Mucosa of descending colon (tissue), 3 donors: ENCODE measurements around the gene TRIO. TPM values are rescaled to one million over a fixed set of nuclear protein-coding genes. Genes with fewer than 3 reads are reported as not detected.

Source experiments
- ATAC-seq: fragments of 200-7000 bp; cut with Tn5 transposase; one replicate; pipeline ENCODE4 v1.9.1; 2020; ENCODE audit warnings: mild to moderate bottlenecking, moderate library complexity
- DNase-seq, 3 donors: peaks; one replicate each; pipeline ENCODE4 v3.0.0-alpha.2; 2020
- H3K36me3 ChIP-seq: fragments of 200-600 bp; one replicate; pipeline ENCODE4 v1.8.0; 2021; ENCODE audit warnings: low read depth, mild to moderate bottlenecking
- H3K4me1 ChIP-seq: fragments of 200-600 bp; one replicate; pipeline ENCODE4 v1.8.0; 2021; ENCODE audit warnings: low read depth, mild to moderate bottlenecking
- H3K4me3 ChIP-seq: fragments of 200-600 bp; one replicate; pipeline ENCODE4 v1.8.0; 2021; ENCODE audit warnings: mild to moderate bottlenecking
- H3K9me3 ChIP-seq: fragments of 200-600 bp; one replicate; pipeline ENCODE4 v1.8.0; 2021; ENCODE audit warnings: mild to moderate bottlenecking
- CTCF ChIP-seq: fragments of 200-600 bp; IDR thresholded peaks from one replicate; pipeline ENCODE4 v1.8.0; 2022; ENCODE audit warnings: antibody characterized with exemption, mild to moderate bottlenecking
- intact Hi-C, 2 donors: fragments of 100-400 bp; cut with DNase I in 1 of 2; cut with micrococcal nuclease in 1 of 2; formaldehyde crosslinking; loops; one replicate each; pipeline versions ENCODE4 v1.11.0 to v1.11.1; 2022; cut with DNase I, micrococcal nuclease
- total RNA-seq, 3 donors: library from RNA; stranded (reverse); fragmentation: NEBNext Ultra II Directional in 2 of 3; extraction: Animal tissue kit (Norgen Biotek cat#: 25700) in 2 of 3; gene quantifications; one replicate each; pipeline versions ENCODE4 v1.2.1 to v1.2.4, GENCODE V29; 2021 to 2023
- donor health status: DM: no; HTN: no; CAD: no; lungs with moderate emphysema.
- donor health status: DM: no; HTN: no; CAD: no.
- donor health status: DM: no; HTN: yes; CAD: no.

Gene TRIO
- total RNA-seq, 3 donors from 2014 or later, result 164 to 231 (median 168) TPM

GRCh38 chr5:14197056-14197455 lies 53.9 kb downstream of the TRIO start:
- no peaks in the 10 kb centered on the region for H3K9me3 ChIP-seq
- H3K4me1 ChIP-seq, result peaks cover 6% of the 10 kb centered on the region
- H3K4me3 ChIP-seq, result no peak overlapping the region
- intact Hi-C loops, result no loop called here
- DNase-seq (no peak), ATAC-seq (no peak)
- no peaks in the 10 kb centered on the region for H3K36me3 ChIP-seq
- no peak for TF ChIP-seq CTCF

- intact Hi-C loops, result loop anchor here in 1 of 2 donors (10.0 kb wide), 1 partner anchor 55 kb away; the partner anchor contains the start of gene TRIO
- no peak overlapping the region for H3K4me3 ChIP-seq
- peaks cover 10% of the 10 kb centered on the region for H3K4me1 ChIP-seq
- DNase-seq (no peak), ATAC-seq (peak; percentile 15)
- H3K36me3 ChIP-seq, result no peaks in the 10 kb centered on the region
- no peak for TF ChIP-seq CTCF
- H3K9me3 ChIP-seq, result no peaks in the 10 kb centered on the region
Measured at GRCh38 chr5:14199902-14200301, 56.8 kb downstream of the TRIO start.

- DNase-seq (no peak), ATAC-seq (no peak)
- no peaks in the 10 kb centered on the region for H3K9me3 ChIP-seq
- intact Hi-C loops, result loop anchor here in 1 of 2 donors (10.0 kb wide), 1 partner anchor 56 kb away; the partner anchor contains the start of gene TRIO
- peaks cover 15% of the 10 kb centered on the region for H3K4me1 ChIP-seq
- no peak for TF ChIP-seq CTCF
- no peak overlapping the region for H3K4me3 ChIP-seq
- H3K36me3 ChIP-seq, result no peaks in the 10 kb centered on the region
Measured at GRCh38 chr5:14200312-14200990, 57.3 kb downstream of the TRIO start.

GRCh38 chr5:14201325-14202045 lies 58.3 kb downstream of the TRIO start:
- Histone ChIP-seq H3K9me3 (no peaks in the 10 kb centered on the region), H3K4me1 (peaks cover 24% of the 10 kb centered on the region), H3K36me3 (no peaks in the 10 kb centered on the region), H3K4me3 (no peak overlapping the region)
- TF ChIP-seq CTCF, result no peak
- intact Hi-C loops, result loop anchor here in 1 of 2 donors (10.0 kb wide), 1 partner anchor 57 kb away; the partner anchor contains the start of gene TRIO
- DNase-seq, result no peak
- no peak for ATAC-seq

- no peak for ATAC-seq
- intact Hi-C loops, result loop anchor here in 1 of 2 donors (10.0 kb wide), 1 partner anchor 58 kb away; the partner anchor contains the start of gene TRIO
- Histone ChIP-seq H3K4me1 (peaks cover 29% of the 10 kb centered on the region), H3K9me3 (no peaks in the 10 kb centered on the region), H3K36me3 (no peaks in the 10 kb centered on the region), H3K4me3 (no peak overlapping the region)
- no peak for TF ChIP-seq CTCF
- no peak for DNase-seq
Measured at GRCh38 chr5:14202462-14202861, 59.3 kb downstream of the TRIO start.
